IMR-90 (cell line): Measurements from ENCODE around the gene KIAA0513. TPM values are rescaled to one million over a fixed set of nuclear protein-coding genes. Genes with fewer than 3 reads are reported as not detected.

ENCODE experiments used
- ATAC-seq: fragments of 200-7000 bp; cut with Tn5 transposase; 2 replicates; pipeline ENCODE4 v1.9.1; 2020; ENCODE audit warnings: low read depth, mild to moderate bottlenecking, moderate library complexity
- BruUV-seq: library from RNA; stranded (reverse); fragments of 400-500 nt; replicated peaks from 2 replicates; lab custom pipeline; 2021; lab: Mats Ljungman, UMichigan
- CTCF ChIA-PET: fragments of 300-600 bp; formaldehyde crosslinking; extraction: SDS; loops from one replicate; lab custom pipeline; 2021; ENCODE audit warnings: antibody characterized with exemption; lab: Yijun Ruan, JAX
- POLR2A ChIA-PET: fragments of 300-600 bp; sonication (Branson Sonifier 250); formaldehyde crosslinking; loops from one replicate; lab custom pipeline; 2022; ENCODE audit warnings: antibody characterized with exemption; ENCODE audit not compliant: unreplicated experiment; lab: Charles Lee
- DNase-seq: peaks from one replicate; pipeline ENCODE4 v3.0.0; 2013
- H2AFZ ChIP-seq: replicated peaks from 2 replicates; pipeline ENCODE3; 2013; ENCODE audit warnings: low read length, mild to moderate bottlenecking; ENCODE audit not compliant: poor library complexity
- H2AK5ac ChIP-seq: 2 replicates; pipeline ENCODE4 v1.6.1; 2013; ENCODE audit warnings: low read depth, low read length, inconsistent platforms
- H2AK9ac ChIP-seq: replicated peaks from 2 replicates; pipeline ENCODE3; 2013; ENCODE audit warnings: mild to moderate bottlenecking, low read depth, low read length, moderate library complexity; ENCODE audit not compliant: poor library complexity
- H2BK120ac ChIP-seq: 2 replicates; pipeline ENCODE4 v1.6.1; 2013; ENCODE audit warnings: low read depth, low read length, inconsistent platforms
- H2BK15ac ChIP-seq: 3 replicates; pipeline ENCODE4 v1.6.1; 2013; ENCODE audit warnings: low read depth, low read length, inconsistent platforms
- H2BK20ac ChIP-seq: 2 replicates; pipeline ENCODE4 v1.6.1; 2013; ENCODE audit warnings: low read depth, mild to moderate bottlenecking, inconsistent platforms, low read length, moderate library complexity
- H2BK5ac ChIP-seq: 2 replicates; pipeline ENCODE4 v1.6.1; 2013; ENCODE audit warnings: mild to moderate bottlenecking, low read depth, low read length, inconsistent platforms; ENCODE audit not compliant: poor library complexity, severe bottlenecking
- H3K14ac ChIP-seq: replicated peaks from 2 replicates; pipeline ENCODE4 v1.6.1; 2013; ENCODE audit warnings: low read depth, low read length, inconsistent platforms
- H3K18ac ChIP-seq: 2 replicates; pipeline ENCODE4 v1.6.1; 2013; ENCODE audit warnings: low read depth, low read length, control low read depth
- H3K23ac ChIP-seq: 2 replicates; pipeline ENCODE4 v1.6.1; 2013; ENCODE audit warnings: low read depth, low read length, inconsistent platforms
- H3K27ac ChIP-seq: 2 replicates; pipeline ENCODE4 v1.5.1; 2013; ENCODE audit warnings: mild to moderate bottlenecking, control low read depth, low read length; ENCODE audit not compliant: insufficient read depth
- H3K27me3 ChIP-seq: 2 replicates; pipeline ENCODE4 v1.6.1; 2013; ENCODE audit warnings: low read length; ENCODE audit not compliant: control insufficient read depth, insufficient read depth
- H3K36me3 ChIP-seq: 2 replicates; pipeline ENCODE4 v1.6.1; 2013; ENCODE audit warnings: low read length, mixed read lengths; ENCODE audit not compliant: control insufficient read depth, insufficient read depth
- H3K4ac ChIP-seq: 2 replicates; pipeline ENCODE4 v1.6.1; 2013; ENCODE audit warnings: low read depth, low read length, inconsistent platforms
- H3K4me1 ChIP-seq: 2 replicates; pipeline ENCODE4 v1.6.1; 2013; ENCODE audit warnings: low read length, mixed read lengths; ENCODE audit not compliant: control insufficient read depth, insufficient read depth
- H3K4me2 ChIP-seq: 2 replicates; pipeline ENCODE4 v1.6.1; 2013; ENCODE audit warnings: low read depth, mild to moderate bottlenecking, control low read depth, low read length, moderate library complexity
- H3K4me3 ChIP-seq: 2 replicates; pipeline ENCODE4 v1.5.1; 2013; ENCODE audit warnings: low read depth, mild to moderate bottlenecking, control low read depth, low read length, moderate library complexity; ENCODE audit not compliant: insufficient read depth
- H3K56ac ChIP-seq: 2 replicates; pipeline ENCODE4 v1.6.1; 2013; ENCODE audit warnings: low read length, inconsistent platforms; ENCODE audit not compliant: insufficient read depth; ENCODE audit errors: extremely low read depth
- H3K79me1 ChIP-seq, 2 experiments: 2 replicates each; pipeline ENCODE4 v1.6.1; 2013; ENCODE audit warnings: low read length in 2 of 2, inconsistent platforms in 1 of 2, low read depth in 1 of 2
- H3K9ac ChIP-seq: 2 replicates; pipeline ENCODE4 v1.6.1; 2013; ENCODE audit warnings: low read depth, low read length, control low read depth
- H3K9me1 ChIP-seq: 2 replicates; pipeline ENCODE4 v1.6.1; 2013; ENCODE audit warnings: low read length, inconsistent platforms; ENCODE audit not compliant: insufficient read depth
- H3K9me3 ChIP-seq: 2 replicates; pipeline ENCODE4 v1.6.1; 2013; ENCODE audit warnings: low read length; ENCODE audit not compliant: control insufficient read depth, insufficient read depth
- H4K20me1 ChIP-seq: 2 replicates; pipeline ENCODE4 v1.6.1; 2013; ENCODE audit warnings: low read length, inconsistent platforms; ENCODE audit not compliant: insufficient read depth
- H4K5ac ChIP-seq: 2 replicates; pipeline ENCODE4 v1.6.1; 2013; ENCODE audit warnings: mild to moderate bottlenecking, low read depth, low read length, control low read depth
- H4K8ac ChIP-seq, 2 experiments: 2 replicates each; pipeline ENCODE4 v1.6.1; 2013; ENCODE audit warnings: low read depth in 2 of 2, low read length in 2 of 2, control low read depth in 1 of 2, inconsistent platforms in 1 of 2
- H4K91ac ChIP-seq: 2 replicates; pipeline ENCODE4 v1.6.1; 2013; ENCODE audit warnings: low read depth, low read length, inconsistent platforms; ENCODE audit not compliant: insufficient read depth
- BHLHE40 ChIP-seq: fragments of 150-350 bp; IDR thresholded peaks from 2 replicates; pipeline ENCODE4 v1.6.1; 2016; ENCODE audit warnings: mild to moderate bottlenecking, low read depth, low read length
- CEBPB ChIP-seq: IDR thresholded peaks from 2 replicates; pipeline ENCODE4 v1.6.1; 2012; ENCODE audit warnings: low read depth, low read length, improper control_type of control experiment
- CHD1 ChIP-seq: IDR thresholded peaks from 2 replicates; pipeline ENCODE4 v1.6.1; 2012; ENCODE audit warnings: low read depth, low read length, improper control_type of control experiment
- CTCF ChIP-seq: conservative IDR thresholded peaks from 2 replicates; pipeline ENCODE4 v1.5.1; 2012; ENCODE audit warnings: mild to moderate bottlenecking, low read depth, low read length, improper control_type of control experiment
- ELK1 ChIP-seq: fragments of 150-350 bp; IDR thresholded peaks from 2 replicates; pipeline ENCODE4 v1.6.1; 2016; ENCODE audit warnings: low read depth, mild to moderate bottlenecking, low read length, moderate library complexity, borderline replicate concordance
- FOS ChIP-seq: fragments of 150-350 bp; IDR thresholded peaks from 2 replicates; pipeline ENCODE4 v1.6.1; 2016; ENCODE audit warnings: low read depth, low read length
- MAZ ChIP-seq: IDR thresholded peaks from 2 replicates; pipeline ENCODE4 v1.6.1; 2012; ENCODE audit warnings: low read depth, mild to moderate bottlenecking, low read length, improper control_type of control experiment, moderate library complexity, borderline replicate concordance
- MXI1 ChIP-seq: IDR thresholded peaks from 2 replicates; pipeline ENCODE4 v1.6.1; 2012; ENCODE audit warnings: low read depth, mild to moderate bottlenecking, low read length, moderate library complexity, borderline replicate concordance
- POLR2A ChIP-seq: IDR thresholded peaks from 2 replicates; pipeline ENCODE4 v1.6.1; 2012; ENCODE audit warnings: mild to moderate bottlenecking, low read depth, low read length
- RAD21 ChIP-seq: IDR thresholded peaks from 2 replicates; pipeline ENCODE4 v1.6.1; 2012; ENCODE audit warnings: low read length, improper control_type of control experiment
- RFX5 ChIP-seq: IDR thresholded peaks from 2 replicates; pipeline ENCODE4 v1.8.0; 2012; ENCODE audit warnings: low read depth, mild to moderate bottlenecking, low read length, moderate library complexity
- USF2 ChIP-seq: fragments of 150-350 bp; IDR thresholded peaks from 2 replicates; pipeline ENCODE4 v1.6.1; 2017; ENCODE audit warnings: mild to moderate bottlenecking, antibody characterized with exemption, low read length, low read depth
- WGBS, 2 experiments: methylation state at CpG; one replicate each; pipeline versions ENCODE4 v1.1.5 to v1.1.7; 2013; ENCODE audit warnings: missing lambda C conversion rate in 2 of 2; ENCODE audit not compliant: insufficient read length in 1 of 2; ENCODE audit errors: extremely low coverage in 2 of 2; 5-methylcytosine and 5-hydroxymethylcytosine counted together
- dilution Hi-C: fragments of 300-500 bp; cut with HindIII; formaldehyde crosslinking; loops from one replicate; pipeline ENCODE4 v1.14.3; 2018; ENCODE audit warnings: low sequenced_read_pairs; ENCODE audit not compliant: unreplicated experiment
- in situ Hi-C: fragments of 300-500 bp; cut with MboI; formaldehyde crosslinking; loops from 3 replicates; pipeline ENCODE4 v1.14.3; 2019; ENCODE audit warnings: low sequenced_read_pairs, inconsistent platforms, mixed read lengths
- intact Hi-C: fragments of 100-400 bp; cut with micrococcal nuclease; formaldehyde crosslinking; loops from 2 replicates; pipeline ENCODE4 v1.10.0; 2022
- polyA plus RNA-seq, 3 experiments: library from polyadenylated mRNA; depleted of rRNA; stranded (reverse); fragments of >200 nt; gene quantifications; 2 replicates each; pipeline ENCODE4 v1.2.3, GENCODE V29; 2012; ENCODE audit warnings: low replicate concordance in 1 of 3
- total RNA-seq: library from RNA; depleted of rRNA; stranded (reverse); fragments of >200 nt; gene quantifications from 2 replicates; pipeline ENCODE4 v1.2.3, GENCODE V29; 2012

KIAA0513 gene
- total and polyA plus RNA-seq, 2 of the 4 experiments (the other 2 are of a cell fraction): 9.5 TPM

- Histone ChIP-seq H3K4me2 (no peak overlapping the region), H2AK9ac (no peak overlapping the region), H3K4ac (no peak overlapping the region), H2BK20ac (no peak overlapping the region), H4K20me1 (peaks cover 10% of the 10 kb centered on the region), H3K9me1 (no peaks in the 10 kb centered on the region; the same call in none of the 2 replicates), H4K8ac (no peak overlapping the region), H3K27ac (no peak overlapping the region), H3K27me3 (0 out of 2 replicates have a peak, but pooled peaks cover 1% of the 10 kb centered on the region), H3K4me3 (no peak overlapping the region), H2BK15ac (no peak overlapping the region), H2BK120ac (no peak overlapping the region), H2AFZ (no peak overlapping the region), H3K4me1 (peaks cover 5% of the 10 kb centered on the region), H3K14ac (no peak overlapping the region), H3K9ac (no peak overlapping the region), H4K91ac (no peak overlapping the region), H3K23ac (no peak overlapping the region), H3K36me3 (peaks cover 5% of the 10 kb centered on the region; the same call in 1 of the 2 replicates), H4K5ac (no peak overlapping the region), H2AK5ac (no peak overlapping the region), H3K18ac (no peak overlapping the region), H3K9me3 (no peaks in the 10 kb centered on the region), H3K56ac (no peak overlapping the region), H3K79me1 (peaks cover 0 to 18% of the 10 kb centered on the region in 2 experiments; a peak in 3 of 4 replicates), H2BK5ac (no peak overlapping the region)
- no peak for DNase-seq
- dilution Hi-C loops: no loop called here
- intact Hi-C loops: no loop called here
- in situ Hi-C loops: no loop called here
- TF ChIP-seq MXI1 (no peak), BHLHE40 (no peak), RFX5 (no peak), CHD1 (no peak), MAZ (no peak), FOS (no peak), RAD21 (no peak), CTCF (no peak), CEBPB (no peak), POLR2A (no peak), ELK1 (no peak), USF2 (no peak)
- no TSS peak for BruUV-seq
- CTCF ChIA-PET: interaction anchor here (1.0 kb wide), 1 partner anchor 76 kb away, joined by 3 read pairs; no protein-coding TSS in a partner anchor
- 67% methylated on average over 14 of the region's 20 CpGs; no CpG with 5 or more reads in 1 of the 2 experiments for WGBS, 2 experiments
- ATAC-seq: no peak
- POLR2A ChIA-PET: no interaction called here
Measured at GRCh38 chr16:85046931-85047866, 19.6 kb downstream of the KIAA0513 start.
